ENCODE results near the gene TOX4. TPM values are rescaled to one million over a fixed set of nuclear protein-coding genes. Genes with fewer than 3 reads are reported as not detected.
A peak's percentile ranks its signal among the peaks of the same experiment; 100 is the strongest.

Gene TOX4
- total and polyA plus RNA-seq, 9 of the 15 experiments (the other 6 are each of a cell fraction or from before 2014, with no cell fraction given), result 9.9 to 76.5 (median 41.0) TPM

GRCh38 chr14:21455912-21456667 is 20.9 kb upstream of the TOX4 start, which contains the start of gene CHD8:
Gene CHD8 (minus strand): TSS chr14:21456123. CDS start chr14:21431643, 24,480 bp downstream.
- peak; percentile 98 for ATAC-seq
- peak within 1 kb of the TSS; percentile 91 to 93 for H3K9ac ChIP-seq (ENCODE audit: insufficient read depth in 1 of 2, low read depth in 2 of 2, low read length in 2 of 2)
- H3K9me3 ChIP-seq (replicated peaks; ENCODE audit: control insufficient read depth, insufficient read depth, low read depth, low read length), result no peaks in the 10 kb centered on the region
- H3K27ac ChIP-seq (ENCODE audit: extremely low read depth, low read depth, low read length), result peak within 1 kb of the TSS; percentile 99
- peak within 1 kb of the TSS; percentile 100 for H2AFZ ChIP-seq (ENCODE audit: low read depth, low read length)
- in situ Hi-C loops (cut with MboI), result no loop called here
- BruUV-seq (replicated peaks), result no TSS peak
- H3K27me3 ChIP-seq (ENCODE audit: control insufficient read depth in 2 of 2, insufficient read depth in 2 of 2, low read length in 2 of 2), result no peaks in the 10 kb centered on the region
- peaks cover 47% of the 10 kb centered on the region for H3K79me2 ChIP-seq (ENCODE audit: control insufficient read depth, insufficient read depth, low read length)
- H3K9me1 ChIP-seq (ENCODE audit: control insufficient read depth, insufficient read depth, low read length), result no peaks in the 10 kb centered on the region
- peak; percentile 93 to 98 (median 95) for DNase-seq (ENCODE audit: extremely low read depth in 1 of 4, low spot score in 3 of 4)
- peaks cover 3 to 4% of the 10 kb centered on the region in 2 experiments; a peak in 3 of 5 replicates for H3K4me1 ChIP-seq (replicated peaks in 1 of 2; ENCODE audit: control insufficient read depth in 2 of 2, insufficient read depth in 2 of 2, low read length in 2 of 2)
- peak within 1 kb of the TSS; percentile 96 for H3K4me2 ChIP-seq (ENCODE audit: insufficient read depth, low read length)
- intact Hi-C loops (cut with micrococcal nuclease), result loop anchor here (1.0 kb wide), 3 partner anchors 19 to 101 kb away; partner anchors contain the start of gene RAB2B
- H3K4me3 ChIP-seq, result peak within 1 kb of the TSS; percentile 99
- ChIA-PET CTCF (ENCODE audit: low intra/inter-chr PET ratio) (interaction anchor here (0.6 kb wide), 1 partner anchor 10 kb away, joined by 4 read pairs; no protein-coding TSS in a partner anchor), POLR2A (interaction anchor here (0.5 to 3.7 kb wide), 14 partner anchors 10 to 338 kb away, joined by 3 to 13 read pairs (median 3); partner anchors contain the start of genes METTL3, RAB2B, SALL2 and SUPT16H)
- H3K36me3 ChIP-seq (ENCODE audit: control insufficient read depth, insufficient read depth, low read length), result peaks cover 19% of the 10 kb centered on the region; the same call in 2 of the 3 replicates
- H4K20me1 ChIP-seq (replicated peaks; ENCODE audit: control insufficient read depth, insufficient read depth, low read length), result no peaks in the 10 kb centered on the region
- WGBS (ENCODE audit: insufficient coverage, low coverage, missing lambda C conversion rate), result under 1% methylated on average over 33 of the region's 36 CpGs
- peak; percentile 100 for FAIRE-seq
- peak in 1 of 2 experiments; percentile 50; a peak in 1 of 4 replicates for TF ChIP-seq HDAC1 (IDR thresholded peaks at IDR 0.05)
- TF ChIP-seq, protein P1, sequence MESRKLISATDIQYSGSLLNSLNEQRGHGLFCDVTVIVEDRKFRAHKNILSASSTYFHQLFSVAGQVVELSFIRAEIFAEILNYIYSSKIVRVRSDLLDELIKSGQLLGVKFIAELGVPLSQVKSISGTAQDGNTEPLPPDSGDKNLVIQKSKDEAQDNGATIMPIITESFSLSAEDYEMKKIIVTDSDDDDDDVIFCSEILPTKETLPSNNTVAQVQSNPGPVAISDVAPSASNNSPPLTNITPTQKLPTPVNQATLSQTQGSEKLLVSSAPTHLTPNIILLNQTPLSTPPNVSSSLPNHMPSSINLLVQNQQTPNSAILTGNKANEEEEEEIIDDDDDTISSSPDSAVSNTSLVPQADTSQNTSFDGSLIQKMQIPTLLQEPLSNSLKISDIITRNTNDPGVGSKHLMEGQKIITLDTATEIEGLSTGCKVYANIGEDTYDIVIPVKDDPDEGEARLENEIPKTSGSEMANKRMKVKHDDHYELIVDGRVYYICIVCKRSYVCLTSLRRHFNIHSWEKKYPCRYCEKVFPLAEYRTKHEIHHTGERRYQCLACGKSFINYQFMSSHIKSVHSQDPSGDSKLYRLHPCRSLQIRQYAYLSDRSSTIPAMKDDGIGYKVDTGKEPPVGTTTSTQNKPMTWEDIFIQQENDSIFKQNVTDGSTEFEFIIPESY (CRISPR knock-in tag; IDR thresholded peaks at IDR 0.05), result no peak
- no peak for TF ChIP-seq BRD9 (IDR thresholded peaks at IDR 0.05; ENCODE audit: low read depth, partially characterized antibody)
- no peak for TF ChIP-seq ZNF12 (CRISPR knock-in tag; IDR thresholded peaks at IDR 0.05)
- TF ChIP-seq TRIM24 (IDR thresholded peaks at IDR 0.05), result no peak
- no peak for TF ChIP-seq TSC22D4 (tag; IDR thresholded peaks at IDR 0.05)
- no peak for TF ChIP-seq ZNF655 (CRISPR knock-in tag; IDR thresholded peaks at IDR 0.05)
- no peak for TF ChIP-seq DDX20 (tag; IDR thresholded peaks at IDR 0.05; ENCODE audit: low read depth)
- TF ChIP-seq CBX2 (IDR thresholded peaks at IDR 0.05; ENCODE audit: insufficient read depth, low read length, poor library complexity, severe bottlenecking), result no peak
- TF ChIP-seq FOXP1 (CRISPR knock-in tag; IDR thresholded peaks at IDR 0.05), result no peak
- no peak for TF ChIP-seq E4F1 (CRISPR knock-in tag; IDR thresholded peaks at IDR 0.05; ENCODE audit: borderline replicate concordance)
- no peak for TF ChIP-seq MCM2 (IDR thresholded peaks at IDR 0.05; ENCODE audit: low read depth)
- no peak for TF ChIP-seq ZNF830 (CRISPR knock-in tag; IDR thresholded peaks at IDR 0.05)
- TF ChIP-seq POLR2A (conservative IDR thresholded peaks at IDR 0.05), result peak; percentile 85
